ENCODE measurements around the gene SNTG2.
"Not testable (repeated sequence)": the region's sequence is repeated elsewhere in the genome, so short reads cannot be mapped to it uniquely, and the experiment has no call there.

SNTG2 gene

DNA sequence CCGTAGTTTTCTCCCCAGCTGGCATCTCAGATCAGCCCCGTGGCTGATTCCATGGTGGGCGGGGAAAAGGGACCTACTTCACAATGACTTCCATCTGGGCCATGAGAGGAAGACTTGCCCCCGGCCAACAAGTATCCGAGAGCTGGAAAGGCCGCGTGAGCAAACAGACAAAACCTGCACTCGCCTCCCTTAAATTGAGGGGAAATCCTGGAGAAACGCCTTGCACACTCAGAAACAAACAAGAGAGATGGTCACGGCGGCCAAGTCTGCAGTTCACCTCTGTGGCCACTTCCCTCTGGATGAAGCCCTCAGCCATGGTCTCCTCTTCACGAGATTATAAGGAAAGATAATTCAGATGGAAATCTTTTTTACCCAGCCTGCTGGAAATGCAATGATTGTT, 423.2 kb downstream of the SNTG2 start:
- Histone ChIP-seq H3K4me3 (ENCODE audit: low read length) (no peak overlapping the region), H3K27me3 (ENCODE audit: control insufficient read depth, insufficient read depth, low read length) (no peaks in the 10 kb centered on the region), H3K9ac (ENCODE audit: low read length) (no peak overlapping the region), H3K9me3 (ENCODE audit: control insufficient read depth, low read depth, low read length) (no peaks in the 10 kb centered on the region), H3K4me1 (ENCODE audit: control insufficient read depth, low read depth, low read length) (no peaks in the 10 kb centered on the region), H3K36me3 (ENCODE audit: control insufficient read depth, low read depth, low read length) (no peaks in the 10 kb centered on the region), H3K27ac (ENCODE audit: low read length) (no peak overlapping the region)

DNA sequence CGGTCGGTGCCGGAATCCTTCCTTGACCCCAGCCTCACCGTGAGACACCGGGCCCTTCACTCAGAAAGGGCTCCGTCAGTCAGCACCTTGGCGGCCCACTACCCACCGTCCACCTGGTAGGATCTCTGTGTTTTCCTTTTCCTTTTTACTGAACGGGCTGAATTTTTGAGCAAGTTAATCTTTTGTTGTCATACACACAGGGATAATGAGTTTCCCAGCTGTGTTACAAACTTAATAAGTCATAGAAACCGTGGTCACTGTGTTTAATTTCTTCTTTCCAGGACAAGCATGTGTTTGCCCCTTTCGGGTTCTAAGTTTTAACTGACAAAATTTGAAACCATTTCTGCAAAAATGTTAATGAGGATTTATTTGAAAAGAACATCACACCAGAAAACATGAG, 423.6 kb downstream of the SNTG2 start:
- Histone ChIP-seq H3K27ac (ENCODE audit: low read length) (no peak overlapping the region), H3K9me3 (ENCODE audit: control insufficient read depth, low read depth, low read length) (no peaks in the 10 kb centered on the region), H3K36me3 (ENCODE audit: control insufficient read depth, low read depth, low read length) (no peaks in the 10 kb centered on the region), H3K9ac (ENCODE audit: low read length) (no peak overlapping the region), H3K4me1 (ENCODE audit: control insufficient read depth, low read depth, low read length) (no peaks in the 10 kb centered on the region), H3K27me3 (ENCODE audit: control insufficient read depth, insufficient read depth, low read length) (no peaks in the 10 kb centered on the region), H3K4me3 (ENCODE audit: low read length) (no peak overlapping the region)

GRCh38 chr2:1375794-1376193, 425.1 kb downstream of the SNTG2 start:
- no peaks in the 10 kb centered on the region for H3K27me3 ChIP-seq (ENCODE audit: control insufficient read depth, insufficient read depth, low read length)
- no peaks in the 10 kb centered on the region for H3K9me3 ChIP-seq (ENCODE audit: control insufficient read depth, low read depth, low read length)
- H3K36me3 ChIP-seq (ENCODE audit: control insufficient read depth, low read depth, low read length): no peaks in the 10 kb centered on the region
- no peak overlapping the region for H3K9ac ChIP-seq (ENCODE audit: low read length)
- no peak overlapping the region for H3K27ac ChIP-seq (ENCODE audit: low read length)
- H3K4me3 ChIP-seq (ENCODE audit: low read length): no peak overlapping the region
- H3K4me1 ChIP-seq (ENCODE audit: control insufficient read depth, low read depth, low read length): no peaks in the 10 kb centered on the region

DNA sequence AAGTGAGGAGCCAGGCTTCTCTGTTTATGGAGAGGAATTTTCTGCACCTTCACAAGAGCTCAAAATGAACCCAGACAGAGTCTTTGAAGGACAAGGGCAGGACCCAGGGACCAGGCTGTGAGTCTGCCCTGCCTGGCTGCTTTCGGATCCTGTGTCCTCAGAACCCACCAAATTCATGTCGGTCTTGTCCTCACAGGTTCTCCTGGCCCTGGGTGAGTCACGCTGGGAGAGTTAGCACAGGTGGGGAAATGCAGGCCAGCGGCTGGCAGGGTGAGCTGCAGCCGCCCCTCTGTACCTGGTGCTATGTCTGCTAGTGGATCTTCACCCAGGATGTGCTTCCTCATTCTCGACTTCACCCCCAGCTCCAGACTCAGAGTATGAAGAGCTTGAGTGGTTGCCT, 426.8 kb downstream of the SNTG2 start:
- Histone ChIP-seq H3K9ac (ENCODE audit: low read length) (no peak overlapping the region), H3K4me3 (ENCODE audit: low read length) (no peak overlapping the region), H3K4me1 (ENCODE audit: control insufficient read depth, low read depth, low read length) (no peaks in the 10 kb centered on the region), H3K27ac (ENCODE audit: low read length) (no peak overlapping the region), H3K9me3 (ENCODE audit: control insufficient read depth, low read depth, low read length) (no peaks in the 10 kb centered on the region), H3K36me3 (ENCODE audit: control insufficient read depth, low read depth, low read length) (no peaks in the 10 kb centered on the region), H3K27me3 (ENCODE audit: control insufficient read depth, insufficient read depth, low read length) (no peaks in the 10 kb centered on the region)

DNA sequence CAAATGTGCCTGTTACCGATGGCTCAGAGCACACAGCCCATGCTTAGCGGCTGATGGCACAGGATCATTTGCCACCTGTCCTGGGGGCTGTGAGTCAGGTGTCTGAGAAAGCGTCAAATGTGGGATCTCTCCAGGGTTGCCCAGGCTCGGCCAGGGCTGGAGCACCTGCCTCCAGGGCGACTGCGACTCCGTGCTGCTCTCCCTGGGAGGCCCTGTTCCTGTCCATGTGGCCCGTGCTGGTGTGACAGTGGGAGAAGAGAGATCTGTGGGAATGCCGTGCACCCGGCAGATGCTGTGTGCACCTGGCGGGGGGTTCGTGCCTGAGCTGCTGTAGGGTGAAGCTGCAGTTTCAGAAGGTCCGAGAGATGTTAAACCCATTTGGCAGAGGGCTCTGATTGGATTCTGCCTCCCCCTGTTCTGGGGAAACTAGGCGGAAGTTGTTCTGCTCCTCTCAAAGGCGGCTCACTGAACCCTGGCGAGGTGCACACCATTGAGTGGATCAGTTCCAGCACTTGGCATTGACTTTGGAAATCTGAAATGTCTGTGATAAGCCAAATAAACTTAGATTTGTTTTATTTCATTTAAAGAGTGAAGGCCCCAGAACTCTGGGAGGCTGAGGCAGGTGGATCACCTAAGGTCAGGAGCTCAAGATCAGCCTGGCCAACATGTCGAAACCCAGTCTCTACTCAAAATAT, 428.0 kb downstream of the SNTG2 start:
- Histone ChIP-seq H3K9ac (ENCODE audit: low read length) (no peak overlapping the region), H3K4me3 (ENCODE audit: low read length) (no peak overlapping the region), H3K27me3 (ENCODE audit: control insufficient read depth, insufficient read depth, low read length) (no peaks in the 10 kb centered on the region), H3K27ac (ENCODE audit: low read length) (no peak overlapping the region), H3K9me3 (ENCODE audit: control insufficient read depth, low read depth, low read length) (no peaks in the 10 kb centered on the region), H3K4me1 (ENCODE audit: control insufficient read depth, low read depth, low read length) (no peaks in the 10 kb centered on the region), H3K36me3 (ENCODE audit: control insufficient read depth, low read depth, low read length) (no peaks in the 10 kb centered on the region)

- H3K9ac ChIP-seq (ENCODE audit: low read length): no peak overlapping the region
- H3K27ac ChIP-seq (ENCODE audit: low read length): no peak overlapping the region
- no peak overlapping the region for H3K4me3 ChIP-seq (ENCODE audit: low read length)
- H3K36me3 ChIP-seq (ENCODE audit: control insufficient read depth, low read depth, low read length): no peaks in the 10 kb centered on the region
- no peaks in the 10 kb centered on the region for H3K4me1 ChIP-seq (ENCODE audit: control insufficient read depth, low read depth, low read length)
- H3K27me3 ChIP-seq (ENCODE audit: control insufficient read depth, insufficient read depth, low read length): peaks cover 5% of the 10 kb centered on the region
- no peaks in the 10 kb centered on the region for H3K9me3 ChIP-seq (ENCODE audit: control insufficient read depth, low read depth, low read length)
Observed at GRCh38 chr2:1381644-1382043, 431.0 kb downstream of the SNTG2 start.

- not testable (repeated sequence) for H3K4me1 ChIP-seq (ENCODE audit: control insufficient read depth, low read depth, low read length); H3K36me3 ChIP-seq (ENCODE audit: control insufficient read depth, low read depth, low read length); H3K9me3 ChIP-seq (ENCODE audit: control insufficient read depth, low read depth, low read length); H3K27ac ChIP-seq (ENCODE audit: low read length)
- Histone ChIP-seq H3K27me3 (ENCODE audit: control insufficient read depth, insufficient read depth, low read length) (peaks cover 30% of the 10 kb centered on the region), H3K4me3 (ENCODE audit: low read length) (peak overlapping the region; percentile 49), H3K9ac (ENCODE audit: low read length) (peak overlapping the region; percentile 13)
Observed at GRCh38 chr2:1387954-1388725, 437.5 kb downstream of the SNTG2 start.

DNA sequence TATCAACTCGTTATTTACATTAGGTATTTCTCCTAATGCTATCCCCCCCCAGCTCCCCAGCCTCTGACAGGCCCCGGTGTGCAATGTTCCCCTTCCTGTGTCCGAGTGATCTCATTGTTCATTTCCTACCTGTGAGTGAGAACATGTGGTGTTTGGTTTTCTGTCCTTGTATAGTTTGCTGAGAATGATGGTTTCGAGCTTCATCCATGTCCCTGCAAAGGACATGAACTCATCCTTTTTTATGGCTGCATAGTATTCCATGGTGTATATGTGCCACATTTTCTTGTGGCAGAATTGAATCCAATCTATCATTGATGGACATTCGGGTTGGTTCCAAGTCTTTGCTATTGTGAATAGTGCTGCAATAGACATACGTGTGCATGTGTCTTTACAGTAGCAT, 439.5 kb downstream of the SNTG2 start:
- H3K36me3 ChIP-seq (ENCODE audit: control insufficient read depth, low read depth, low read length); H3K4me1 ChIP-seq (ENCODE audit: control insufficient read depth, low read depth, low read length); H3K4me3 ChIP-seq (ENCODE audit: low read length); H3K27ac ChIP-seq (ENCODE audit: low read length); H3K9ac ChIP-seq (ENCODE audit: low read length); H3K9me3 ChIP-seq (ENCODE audit: control insufficient read depth, low read depth, low read length): not testable (repeated sequence)
- peaks cover 33% of the 10 kb centered on the region for H3K27me3 ChIP-seq (ENCODE audit: control insufficient read depth, insufficient read depth, low read length)

GRCh38 chr2:1393321-1393720, 442.7 kb downstream of the SNTG2 start:
- Histone ChIP-seq H3K9me3 (ENCODE audit: control insufficient read depth, low read depth, low read length) (no peaks in the 10 kb centered on the region), H3K9ac (ENCODE audit: low read length) (no peak overlapping the region), H3K27ac (ENCODE audit: low read length) (no peak overlapping the region), H3K27me3 (ENCODE audit: control insufficient read depth, insufficient read depth, low read length) (peaks cover 18% of the 10 kb centered on the region), H3K4me1 (ENCODE audit: control insufficient read depth, low read depth, low read length) (no peaks in the 10 kb centered on the region), H3K4me3 (ENCODE audit: low read length) (no peak overlapping the region), H3K36me3 (ENCODE audit: control insufficient read depth, low read depth, low read length) (no peaks in the 10 kb centered on the region)

DNA sequence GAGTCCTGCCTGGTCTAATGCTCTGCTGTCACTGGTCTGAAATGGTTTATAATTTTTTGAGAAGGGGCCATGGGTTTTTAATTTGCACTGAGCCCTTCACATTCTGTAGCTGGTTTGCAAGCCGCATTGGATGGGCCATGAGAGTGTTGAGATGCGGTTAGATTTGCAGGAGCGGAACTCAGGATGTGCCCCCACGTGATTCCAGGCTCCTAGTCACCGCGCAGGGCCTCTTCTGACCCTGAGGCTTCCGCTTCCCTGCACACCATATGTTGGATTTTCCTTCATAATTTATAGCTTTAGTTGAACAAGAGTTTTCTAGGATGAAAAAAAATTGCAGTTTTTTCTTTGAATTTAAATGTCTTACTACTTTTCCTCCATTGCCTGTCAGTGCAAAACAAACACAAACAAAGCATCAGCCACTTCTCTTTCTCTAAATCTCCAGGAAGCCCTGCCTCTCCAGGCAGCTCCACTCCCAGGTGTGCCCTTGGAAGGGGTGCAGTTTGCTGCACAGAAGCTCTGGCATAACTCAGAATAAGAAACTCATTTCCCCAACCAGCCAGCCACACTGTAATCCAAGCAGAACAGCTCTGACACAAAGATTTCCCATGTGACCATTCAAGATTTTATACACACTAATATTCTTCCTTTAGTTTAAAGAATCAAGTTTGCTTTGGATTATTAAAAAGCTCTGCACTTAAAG, 444.2 kb downstream of the SNTG2 start:
- no peaks in the 10 kb centered on the region for H3K36me3 ChIP-seq (ENCODE audit: control insufficient read depth, low read depth, low read length)
- no peak overlapping the region for H3K27ac ChIP-seq (ENCODE audit: low read length)
- H3K9ac ChIP-seq (ENCODE audit: low read length): no peak overlapping the region
- H3K27me3 ChIP-seq (ENCODE audit: control insufficient read depth, insufficient read depth, low read length): peaks cover 8% of the 10 kb centered on the region
- no peak overlapping the region for H3K4me3 ChIP-seq (ENCODE audit: low read length)
- no peaks in the 10 kb centered on the region for H3K4me1 ChIP-seq (ENCODE audit: control insufficient read depth, low read depth, low read length)
- no peaks in the 10 kb centered on the region for H3K9me3 ChIP-seq (ENCODE audit: control insufficient read depth, low read depth, low read length)

GRCh38 chr2:1397350-1397749, 446.7 kb downstream of the SNTG2 start:
- Histone ChIP-seq H3K4me3 (ENCODE audit: low read length) (no peak overlapping the region), H3K9me3 (ENCODE audit: control insufficient read depth, low read depth, low read length) (no peaks in the 10 kb centered on the region), H3K27me3 (ENCODE audit: control insufficient read depth, insufficient read depth, low read length) (peaks cover 8% of the 10 kb centered on the region), H3K27ac (ENCODE audit: low read length) (no peak overlapping the region), H3K9ac (ENCODE audit: low read length) (no peak overlapping the region), H3K4me1 (ENCODE audit: control insufficient read depth, low read depth, low read length) (no peaks in the 10 kb centered on the region), H3K36me3 (ENCODE audit: control insufficient read depth, low read depth, low read length) (no peaks in the 10 kb centered on the region)
